SK-N-SH treated with all-trans-retinoic acid at 6 μM for 48 hours (cell line): ENCODE measurements around the gene ZC3H14.

Experiments used
- ATAC-seq: fragments of 200-7000 bp; cut with Tn5 transposase; 3 replicates; pipeline ENCODE4 v1.9.1; 2020; ENCODE audit warnings: mild to moderate bottlenecking, moderate library complexity
- ARNTL ChIP-seq: fragments of 450-650 bp; formaldehyde crosslinking; IDR thresholded peaks from 2 replicates; pipeline ENCODE4 v1.5.0; 2020; ENCODE audit warnings: low read depth, mild to moderate bottlenecking, moderate library complexity, borderline replicate concordance
- BACH2 ChIP-seq: fragments of 250-450 bp; sonication (Bioruptor Pico); IDR thresholded peaks from 2 replicates; pipeline ENCODE4 v1.9.0; 2021; ENCODE audit warnings: mild to moderate bottlenecking, borderline replicate concordance
- CSDC2 ChIP-seq: fragments of 250-450 bp; sonication (Bioruptor Pico); IDR thresholded peaks from 2 replicates; pipeline ENCODE4 v1.5.0; 2020; ENCODE audit warnings: mild to moderate bottlenecking, moderate library complexity
- ESRRG ChIP-seq: fragments of 250-450 bp; sonication (Bioruptor Pico); IDR thresholded peaks from 2 replicates; pipeline ENCODE4 v1.6.1; 2021; ENCODE audit warnings: mild to moderate bottlenecking
- GLIS3 ChIP-seq: fragments of 250-450 bp; sonication (Bioruptor Pico); IDR thresholded peaks from 2 replicates; pipeline ENCODE4 v1.5.0; 2020; ENCODE audit warnings: mild to moderate bottlenecking, moderate library complexity
- ISL1 ChIP-seq: fragments of 250-450 bp; sonication (Bioruptor Pico); IDR thresholded peaks from 2 replicates; pipeline ENCODE4 v2.1.2; 2022; ENCODE audit warnings: mild to moderate bottlenecking, moderate library complexity
- PPARA ChIP-seq: fragments of 250-450 bp; sonication (Bioruptor Pico); IDR thresholded peaks from 2 replicates; pipeline ENCODE4 v1.5.0; 2020; ENCODE audit warnings: mild to moderate bottlenecking, borderline replicate concordance
- RARB ChIP-seq: fragments of 250-450 bp; sonication (Bioruptor Pico); IDR thresholded peaks from 2 replicates; pipeline ENCODE4 v1.8.0; 2021; ENCODE audit warnings: mild to moderate bottlenecking, moderate library complexity
- SNAI2 ChIP-seq: fragments of 250-450 bp; sonication (Bioruptor Pico); IDR thresholded peaks from 2 replicates; pipeline ENCODE4 v1.5.0; 2020; ENCODE audit warnings: mild to moderate bottlenecking, moderate library complexity
- TCF4 ChIP-seq: fragments of 250-450 bp; sonication (Bioruptor Pico); IDR thresholded peaks from 2 replicates; pipeline ENCODE4 v1.8.0; 2021; ENCODE audit warnings: mild to moderate bottlenecking, moderate library complexity, borderline replicate concordance
- TOX ChIP-seq: fragments of 250-450 bp; sonication (Bioruptor Pico); IDR thresholded peaks from 2 replicates; pipeline ENCODE4 v1.8.0; 2021; ENCODE audit warnings: mild to moderate bottlenecking, moderate library complexity, borderline replicate concordance
- ZC3H10 ChIP-seq: fragments of 250-450 bp; sonication (Bioruptor Pico); IDR thresholded peaks from 2 replicates; pipeline ENCODE4 v1.5.1; 2021; ENCODE audit warnings: mild to moderate bottlenecking, moderate library complexity
- ZFP3 ChIP-seq: fragments of 250-450 bp; sonication (Bioruptor Pico); IDR thresholded peaks from 2 replicates; pipeline ENCODE4 v1.5.0; 2020; ENCODE audit warnings: mild to moderate bottlenecking, moderate library complexity
- ZNF565 ChIP-seq: fragments of 450-650 bp; formaldehyde crosslinking; conservative IDR thresholded peaks from 2 replicates; pipeline ENCODE4 v1.5.0; 2020; ENCODE audit warnings: low read depth, mild to moderate bottlenecking, moderate library complexity
- ZNF70 ChIP-seq: fragments of 450-650 bp; formaldehyde crosslinking; IDR thresholded peaks from 2 replicates; pipeline ENCODE4 v1.5.0; 2020; ENCODE audit warnings: mild to moderate bottlenecking, moderate library complexity
- ZNF8 ChIP-seq: fragments of 450-650 bp; formaldehyde crosslinking; IDR thresholded peaks from 2 replicates; pipeline ENCODE4 v1.5.0; 2020; ENCODE audit warnings: mild to moderate bottlenecking, moderate library complexity
- TF ChIP-seq, protein P1 (sequence below): fragments of 250-450 bp; sonication (Bioruptor Pico); IDR thresholded peaks from 2 replicates; pipeline ENCODE4 v1.8.0; 2020; ENCODE audit warnings: mild to moderate bottlenecking, moderate library complexity, borderline replicate concordance
- TF ChIP-seq, protein P2 (sequence below): fragments of 250-450 bp; sonication (Bioruptor Pico); IDR thresholded peaks from 2 replicates; pipeline ENCODE4 v1.5.1; 2021; ENCODE audit warnings: mild to moderate bottlenecking, moderate library complexity
- TF ChIP-seq, protein P3 (sequence below): fragments of 250-450 bp; sonication (Bioruptor Pico); IDR thresholded peaks from 2 replicates; pipeline ENCODE4 v1.5.0; 2020; ENCODE audit warnings: mild to moderate bottlenecking, moderate library complexity
- TF ChIP-seq, protein P4 (sequence below): fragments of 250-450 bp; sonication (Bioruptor Pico); IDR thresholded peaks from 2 replicates; pipeline ENCODE4 v1.5.1; 2020; ENCODE audit warnings: low read depth, mild to moderate bottlenecking, moderate library complexity

The ZC3H14 gene

DNA sequence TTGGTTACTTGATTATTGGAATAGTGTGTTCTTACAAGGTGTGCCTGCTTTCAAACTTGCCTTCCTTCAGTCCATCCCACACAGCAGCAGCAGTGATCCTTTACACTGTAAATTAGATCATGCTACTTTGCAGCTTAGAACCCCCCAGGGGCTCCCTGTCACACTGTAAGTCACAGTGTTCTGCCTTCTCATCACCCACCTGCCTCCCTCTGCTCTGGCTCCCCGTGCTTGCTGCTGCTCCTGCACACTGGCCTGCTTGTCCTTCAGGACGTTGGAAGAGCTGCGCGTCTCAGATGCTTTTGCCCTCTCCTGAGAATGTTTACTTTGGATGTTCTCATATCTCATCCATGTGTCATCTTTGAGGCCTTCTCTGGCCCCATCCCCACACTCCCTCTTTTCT is 27.3 kb downstream of the ZC3H14 start:
- ATAC-seq = no peak
- no peak for TF ChIP-seq ZNF8
- TF ChIP-seq ZNF70 = no peak
- TF ChIP-seq ZC3H10 (CRISPR knock-in tag) = no peak
- TF ChIP-seq ZFP3 = no peak
- no peak for TF ChIP-seq RARB (CRISPR knock-in tag)
- TF ChIP-seq, protein P1, sequence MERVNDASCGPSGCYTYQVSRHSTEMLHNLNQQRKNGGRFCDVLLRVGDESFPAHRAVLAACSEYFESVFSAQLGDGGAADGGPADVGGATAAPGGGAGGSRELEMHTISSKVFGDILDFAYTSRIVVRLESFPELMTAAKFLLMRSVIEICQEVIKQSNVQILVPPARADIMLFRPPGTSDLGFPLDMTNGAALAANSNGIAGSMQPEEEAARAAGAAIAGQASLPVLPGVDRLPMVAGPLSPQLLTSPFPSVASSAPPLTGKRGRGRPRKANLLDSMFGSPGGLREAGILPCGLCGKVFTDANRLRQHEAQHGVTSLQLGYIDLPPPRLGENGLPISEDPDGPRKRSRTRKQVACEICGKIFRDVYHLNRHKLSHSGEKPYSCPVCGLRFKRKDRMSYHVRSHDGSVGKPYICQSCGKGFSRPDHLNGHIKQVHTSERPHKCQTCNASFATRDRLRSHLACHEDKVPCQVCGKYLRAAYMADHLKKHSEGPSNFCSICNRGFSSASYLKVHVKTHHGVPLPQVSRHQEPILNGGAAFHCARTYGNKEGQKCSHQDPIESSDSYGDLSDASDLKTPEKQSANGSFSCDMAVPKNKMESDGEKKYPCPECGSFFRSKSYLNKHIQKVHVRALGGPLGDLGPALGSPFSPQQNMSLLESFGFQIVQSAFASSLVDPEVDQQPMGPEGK (CRISPR knock-in tag) = no peak
- no peak for TF ChIP-seq SNAI2 (CRISPR knock-in tag)
- TF ChIP-seq, protein P2, sequence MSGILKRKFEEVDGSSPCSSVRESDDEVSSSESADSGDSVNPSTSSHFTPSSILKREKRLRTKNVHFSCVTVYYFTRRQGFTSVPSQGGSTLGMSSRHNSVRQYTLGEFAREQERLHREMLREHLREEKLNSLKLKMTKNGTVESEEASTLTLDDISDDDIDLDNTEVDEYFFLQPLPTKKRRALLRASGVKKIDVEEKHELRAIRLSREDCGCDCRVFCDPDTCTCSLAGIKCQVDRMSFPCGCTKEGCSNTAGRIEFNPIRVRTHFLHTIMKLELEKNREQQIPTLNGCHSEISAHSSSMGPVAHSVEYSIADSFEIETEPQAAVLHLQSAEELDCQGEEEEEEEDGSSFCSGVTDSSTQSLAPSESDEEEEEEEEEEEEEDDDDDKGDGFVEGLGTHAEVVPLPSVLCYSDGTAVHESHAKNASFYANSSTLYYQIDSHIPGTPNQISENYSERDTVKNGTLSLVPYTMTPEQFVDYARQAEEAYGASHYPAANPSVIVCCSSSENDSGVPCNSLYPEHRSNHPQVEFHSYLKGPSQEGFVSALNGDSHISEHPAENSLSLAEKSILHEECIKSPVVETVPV = no peak
- no peak for TF ChIP-seq TOX (CRISPR knock-in tag)
- no peak for TF ChIP-seq ZNF565 (CRISPR knock-in tag)
- no peak for TF ChIP-seq TCF4 (CRISPR knock-in tag)
- TF ChIP-seq ESRRG (CRISPR knock-in tag) = no peak
- TF ChIP-seq, protein P3, sequence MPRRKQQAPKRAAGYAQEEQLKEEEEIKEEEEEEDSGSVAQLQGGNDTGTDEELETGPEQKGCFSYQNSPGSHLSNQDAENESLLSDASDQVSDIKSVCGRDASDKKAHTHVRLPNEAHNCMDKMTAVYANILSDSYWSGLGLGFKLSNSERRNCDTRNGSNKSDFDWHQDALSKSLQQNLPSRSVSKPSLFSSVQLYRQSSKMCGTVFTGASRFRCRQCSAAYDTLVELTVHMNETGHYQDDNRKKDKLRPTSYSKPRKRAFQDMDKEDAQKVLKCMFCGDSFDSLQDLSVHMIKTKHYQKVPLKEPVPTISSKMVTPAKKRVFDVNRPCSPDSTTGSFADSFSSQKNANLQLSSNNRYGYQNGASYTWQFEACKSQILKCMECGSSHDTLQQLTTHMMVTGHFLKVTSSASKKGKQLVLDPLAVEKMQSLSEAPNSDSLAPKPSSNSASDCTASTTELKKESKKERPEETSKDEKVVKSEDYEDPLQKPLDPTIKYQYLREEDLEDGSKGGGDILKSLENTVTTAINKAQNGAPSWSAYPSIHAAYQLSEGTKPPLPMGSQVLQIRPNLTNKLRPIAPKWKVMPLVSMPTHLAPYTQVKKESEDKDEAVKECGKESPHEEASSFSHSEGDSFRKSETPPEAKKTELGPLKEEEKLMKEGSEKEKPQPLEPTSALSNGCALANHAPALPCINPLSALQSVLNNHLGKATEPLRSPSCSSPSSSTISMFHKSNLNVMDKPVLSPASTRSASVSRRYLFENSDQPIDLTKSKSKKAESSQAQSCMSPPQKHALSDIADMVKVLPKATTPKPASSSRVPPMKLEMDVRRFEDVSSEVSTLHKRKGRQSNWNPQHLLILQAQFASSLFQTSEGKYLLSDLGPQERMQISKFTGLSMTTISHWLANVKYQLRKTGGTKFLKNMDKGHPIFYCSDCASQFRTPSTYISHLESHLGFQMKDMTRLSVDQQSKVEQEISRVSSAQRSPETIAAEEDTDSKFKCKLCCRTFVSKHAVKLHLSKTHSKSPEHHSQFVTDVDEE (CRISPR knock-in tag) = no peak
- no peak for TF ChIP-seq ARNTL (CRISPR knock-in tag)
- TF ChIP-seq, protein P4, sequence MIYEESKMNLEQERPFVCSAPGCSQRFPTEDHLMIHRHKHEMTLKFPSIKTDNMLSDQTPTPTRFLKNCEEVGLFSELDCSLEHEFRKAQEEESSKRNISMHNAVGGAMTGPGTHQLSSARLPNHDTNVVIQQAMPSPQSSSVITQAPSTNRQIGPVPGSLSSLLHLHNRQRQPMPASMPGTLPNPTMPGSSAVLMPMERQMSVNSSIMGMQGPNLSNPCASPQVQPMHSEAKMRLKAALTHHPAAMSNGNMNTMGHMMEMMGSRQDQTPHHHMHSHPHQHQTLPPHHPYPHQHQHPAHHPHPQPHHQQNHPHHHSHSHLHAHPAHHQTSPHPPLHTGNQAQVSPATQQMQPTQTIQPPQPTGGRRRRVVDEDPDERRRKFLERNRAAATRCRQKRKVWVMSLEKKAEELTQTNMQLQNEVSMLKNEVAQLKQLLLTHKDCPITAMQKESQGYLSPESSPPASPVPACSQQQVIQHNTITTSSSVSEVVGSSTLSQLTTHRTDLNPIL (CRISPR knock-in tag) = no peak
- no peak for TF ChIP-seq PPARA (CRISPR knock-in tag)

DNA sequence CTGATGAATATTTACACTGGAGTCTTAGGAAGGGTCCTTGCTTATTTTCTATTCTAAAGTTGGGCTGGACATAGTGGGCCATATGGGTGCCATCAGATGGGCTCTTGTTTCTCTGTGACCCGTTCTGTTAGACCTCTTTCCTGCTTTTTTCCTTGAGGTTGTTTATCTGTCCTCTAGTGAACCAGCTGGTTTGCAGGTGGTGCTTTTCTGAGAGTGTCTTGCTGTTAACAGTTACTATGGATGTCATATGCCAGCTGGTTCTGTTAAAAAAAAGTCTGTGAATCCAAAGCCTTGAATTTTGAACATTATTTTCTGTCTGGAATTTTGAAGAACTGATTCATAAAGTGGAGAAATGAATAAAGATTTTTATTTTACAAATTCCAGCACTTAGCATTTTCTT is 29.2 kb downstream of the ZC3H14 start:
- no peak for ATAC-seq
- TF ChIP-seq, protein P2 = no peak
- no peak for TF ChIP-seq GLIS3 (CRISPR knock-in tag)
- no peak for TF ChIP-seq ISL1 (CRISPR knock-in tag)
- no peak for TF ChIP-seq TOX (CRISPR knock-in tag)
- no peak for TF ChIP-seq BACH2 (CRISPR knock-in tag)
- TF ChIP-seq RARB (CRISPR knock-in tag) = no peak
- TF ChIP-seq, protein P3 (CRISPR knock-in tag) = no peak
- TF ChIP-seq ZNF565 (CRISPR knock-in tag) = no peak
- TF ChIP-seq ZFP3 = no peak
- no peak for TF ChIP-seq CSDC2 (CRISPR knock-in tag)
- no peak for TF ChIP-seq ESRRG (CRISPR knock-in tag)
- no peak for TF ChIP-seq ZC3H10 (CRISPR knock-in tag)
- TF ChIP-seq ZNF8 = no peak
- no peak for TF ChIP-seq PPARA (CRISPR knock-in tag)
